GM21717 (cell line): ENCODE data around the gene PCDHA10.
"Not testable (repeated sequence)": the region's sequence is repeated elsewhere in the genome, so short reads cannot be mapped to it uniquely, and the experiment has no call there.

Source experiments
- ATAC-seq: cut with Tn5 transposase; IDR thresholded peaks from one replicate; pipeline ENCODE4 v1.9.1; 2021; ENCODE audit warnings: mild to moderate bottlenecking, moderate library complexity; ENCODE audit not compliant: unreplicated experiment

PCDHA10 gene, protein sequence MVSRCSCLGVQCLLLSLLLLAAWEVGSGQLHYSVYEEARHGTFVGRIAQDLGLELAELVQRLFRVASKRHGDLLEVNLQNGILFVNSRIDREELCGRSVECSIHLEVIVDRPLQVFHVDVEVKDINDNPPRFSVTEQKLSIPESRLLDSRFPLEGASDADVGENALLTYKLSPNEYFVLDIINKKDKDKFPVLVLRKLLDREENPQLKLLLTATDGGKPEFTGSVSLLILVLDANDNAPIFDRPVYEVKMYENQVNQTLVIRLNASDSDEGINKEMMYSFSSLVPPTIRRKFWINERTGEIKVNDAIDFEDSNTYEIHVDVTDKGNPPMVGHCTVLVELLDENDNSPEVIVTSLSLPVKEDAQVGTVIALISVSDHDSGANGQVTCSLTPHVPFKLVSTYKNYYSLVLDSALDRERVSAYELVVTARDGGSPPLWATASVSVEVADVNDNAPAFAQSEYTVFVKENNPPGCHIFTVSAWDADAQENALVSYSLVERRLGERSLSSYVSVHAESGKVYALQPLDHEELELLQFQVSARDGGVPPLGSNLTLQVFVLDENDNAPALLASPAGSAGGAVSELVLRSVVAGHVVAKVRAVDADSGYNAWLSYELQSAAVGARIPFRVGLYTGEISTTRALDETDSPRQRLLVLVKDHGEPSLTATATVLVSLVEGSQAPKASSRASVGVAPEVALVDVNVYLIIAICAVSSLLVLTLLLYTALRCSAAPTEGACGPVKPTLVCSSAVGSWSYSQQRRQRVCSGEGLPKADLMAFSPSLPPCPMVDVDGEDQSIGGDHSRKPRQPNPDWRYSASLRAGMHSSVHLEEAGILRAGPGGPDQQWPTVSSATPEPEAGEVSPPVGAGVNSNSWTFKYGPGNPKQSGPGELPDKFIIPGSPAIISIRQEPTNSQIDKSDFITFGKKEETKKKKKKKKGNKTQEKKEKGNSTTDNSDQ

DNA sequence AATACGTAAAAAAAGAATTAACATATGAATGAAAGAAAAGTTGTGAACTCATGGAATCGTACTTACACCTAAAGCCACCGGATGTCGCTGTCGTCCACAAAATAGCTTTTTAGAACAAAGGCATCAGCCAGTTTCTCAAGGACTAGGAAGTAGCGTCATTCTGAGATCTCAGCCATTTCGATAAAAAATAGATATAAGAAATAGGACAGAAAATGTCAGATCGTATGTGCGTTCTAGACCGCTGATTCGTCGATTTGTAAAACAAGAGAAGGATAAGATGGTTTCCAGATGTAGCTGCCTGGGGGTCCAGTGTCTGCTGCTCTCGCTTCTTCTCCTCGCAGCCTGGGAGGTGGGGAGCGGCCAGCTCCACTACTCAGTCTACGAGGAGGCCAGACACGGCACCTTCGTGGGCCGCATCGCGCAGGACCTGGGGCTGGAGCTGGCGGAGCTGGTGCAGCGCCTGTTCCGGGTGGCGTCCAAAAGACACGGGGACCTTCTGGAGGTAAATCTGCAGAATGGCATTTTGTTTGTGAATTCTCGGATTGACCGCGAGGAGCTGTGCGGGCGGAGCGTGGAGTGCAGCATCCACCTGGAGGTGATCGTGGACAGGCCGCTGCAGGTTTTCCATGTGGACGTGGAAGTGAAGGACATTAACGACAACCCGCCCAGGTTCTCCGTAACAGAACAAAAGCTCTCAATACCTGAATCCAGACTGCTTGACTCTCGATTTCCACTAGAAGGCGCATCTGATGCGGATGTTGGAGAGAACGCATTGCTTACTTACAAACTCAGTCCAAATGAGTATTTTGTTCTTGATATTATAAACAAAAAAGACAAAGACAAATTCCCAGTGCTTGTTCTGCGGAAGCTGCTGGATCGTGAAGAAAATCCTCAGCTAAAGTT is at the start of gene PCDHA10:
PCDHA10 (plus strand) TSS at position 126 of the 903 bp plus-strand sequence; CDS start at position 278, 152 bp downstream.
- ATAC-seq, result no peak

DNA sequence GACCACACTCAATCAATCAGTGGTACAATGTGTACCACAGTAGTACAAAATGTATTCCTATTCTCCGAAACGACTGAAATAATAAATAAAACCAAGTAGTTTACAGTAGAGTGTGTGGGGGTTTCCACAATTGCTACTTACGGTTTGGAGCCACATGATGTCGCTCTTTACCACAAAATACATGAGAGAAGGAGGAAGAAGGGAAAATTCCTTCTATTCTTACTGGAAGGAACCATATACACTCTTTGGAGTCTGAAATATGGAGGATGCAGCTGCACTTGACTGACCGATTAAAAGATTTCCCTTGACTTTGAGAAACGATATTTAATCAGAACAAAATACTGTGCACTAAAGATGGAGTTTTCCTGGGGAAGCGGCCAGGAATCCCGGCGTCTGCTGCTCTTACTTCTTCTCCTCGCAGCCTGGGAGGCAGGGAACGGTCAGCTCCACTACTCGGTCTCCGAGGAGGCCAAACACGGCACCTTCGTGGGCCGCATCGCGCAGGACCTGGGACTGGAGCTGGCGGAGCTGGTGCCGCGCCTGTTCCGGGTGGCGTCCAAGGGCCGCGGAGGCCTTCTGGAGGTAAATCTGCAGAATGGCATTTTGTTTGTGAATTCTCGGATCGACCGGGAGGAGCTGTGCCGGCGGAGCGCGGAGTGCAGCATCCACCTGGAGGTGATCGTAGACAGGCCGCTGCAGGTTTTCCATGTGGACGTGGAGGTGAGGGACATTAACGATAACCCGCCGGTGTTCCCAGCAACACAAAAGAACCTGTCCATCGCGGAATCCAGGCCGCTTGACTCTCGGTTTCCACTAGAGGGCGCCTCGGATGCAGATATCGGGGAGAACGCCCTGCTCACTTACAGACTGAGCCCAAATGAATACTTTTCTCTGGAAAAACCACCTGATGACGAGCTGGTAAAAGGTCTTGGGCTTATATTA is 48.6 kb upstream of the PCDHA10 start, which contains the start of gene PCDHA4:
PCDHA4 (plus strand) TSS at position 235 of the 942 bp plus-strand sequence.
- no peak for ATAC-seq

DNA sequence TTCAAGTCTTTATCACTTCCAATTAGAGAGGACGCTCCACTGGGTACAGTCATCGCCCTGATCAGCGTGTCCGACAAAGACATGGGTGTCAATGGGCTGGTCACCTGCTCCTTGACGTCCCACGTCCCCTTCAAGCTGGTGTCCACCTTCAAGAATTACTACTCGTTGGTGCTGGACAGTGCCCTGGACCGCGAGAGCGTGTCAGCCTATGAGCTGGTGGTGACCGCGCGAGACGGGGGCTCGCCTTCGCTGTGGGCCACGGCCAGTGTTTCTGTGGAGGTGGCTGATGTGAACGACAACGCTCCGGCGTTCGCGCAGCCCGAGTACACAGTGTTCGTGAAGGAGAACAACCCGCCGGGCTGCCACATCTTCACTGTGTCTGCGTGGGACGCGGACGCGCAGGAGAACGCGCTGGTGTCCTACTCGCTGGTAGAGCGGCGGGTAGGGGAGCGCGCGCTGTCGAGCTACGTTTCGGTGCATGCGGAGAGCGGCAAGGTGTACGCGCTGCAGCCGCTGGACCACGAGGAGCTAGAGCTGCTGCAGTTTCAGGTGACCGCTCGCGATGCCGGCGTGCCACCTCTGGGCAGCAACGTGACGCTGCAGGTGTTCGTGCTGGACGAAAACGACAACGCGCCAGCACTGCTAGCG is 47.3 kb upstream of the PCDHA10 start:
- ATAC-seq, result not testable (repeated sequence)

DNA sequence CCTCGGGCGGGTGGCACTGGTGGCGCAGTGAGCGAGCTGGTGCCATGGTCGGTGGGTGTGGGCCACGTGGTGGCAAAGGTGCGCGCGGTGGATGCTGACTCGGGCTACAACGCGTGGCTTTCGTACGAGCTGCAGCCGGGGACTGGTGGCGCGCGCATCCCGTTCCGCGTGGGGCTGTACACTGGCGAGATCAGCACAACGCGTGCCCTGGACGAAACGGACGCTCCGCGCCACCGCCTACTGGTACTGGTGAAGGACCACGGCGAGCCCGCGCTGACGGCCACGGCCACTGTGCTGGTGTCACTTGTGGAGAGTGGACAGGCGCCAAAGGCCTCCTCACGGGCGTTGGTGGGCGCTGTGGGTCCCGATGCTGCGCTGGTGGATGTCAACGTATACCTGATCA is 46.8 kb upstream of the PCDHA10 start:
- ATAC-seq, result no peak

DNA sequence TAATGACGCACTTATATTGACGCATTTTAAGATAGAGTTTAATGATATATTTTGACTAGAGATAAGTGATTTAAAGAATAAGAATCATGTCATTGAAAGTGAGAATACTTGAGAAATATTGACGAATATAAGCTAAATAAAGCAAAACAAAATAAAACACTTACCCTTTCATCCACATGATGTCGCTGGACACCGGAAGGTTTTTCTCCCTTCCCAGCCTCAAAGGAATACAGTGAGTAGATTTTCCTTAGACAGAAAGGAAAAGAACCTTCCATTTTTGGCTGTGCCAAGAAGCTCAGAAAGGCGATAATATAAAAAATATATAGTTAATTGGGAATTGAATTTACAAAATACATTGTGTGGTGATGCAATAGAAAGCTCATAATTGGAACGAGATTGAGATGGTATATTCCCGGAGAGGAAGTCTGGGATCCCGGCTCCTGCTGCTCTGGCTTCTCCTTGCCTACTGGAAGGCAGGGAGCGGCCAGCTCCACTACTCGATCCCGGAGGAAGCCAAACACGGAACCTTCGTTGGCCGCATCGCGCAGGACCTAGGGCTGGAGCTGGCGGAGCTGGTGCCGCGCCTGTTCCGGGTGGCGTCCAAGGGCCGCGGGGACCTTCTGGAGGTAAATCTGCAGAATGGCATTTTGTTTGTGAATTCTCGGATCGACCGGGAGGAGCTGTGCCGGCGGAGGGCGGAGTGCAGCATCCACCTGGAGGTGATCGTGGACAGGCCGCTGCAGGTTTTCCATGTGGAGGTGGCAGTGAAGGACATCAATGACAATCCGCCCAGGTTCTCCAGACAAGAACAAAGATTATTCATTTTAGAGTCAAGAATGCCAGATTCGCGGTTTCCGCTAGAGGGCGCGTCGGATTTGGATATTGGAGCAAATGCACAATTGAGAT is 34.1 kb upstream of the PCDHA10 start, which contains the start of gene PCDHA5:
PCDHA5 (plus strand) TSS at position 239 of the 906 bp plus-strand sequence.
- no peak for ATAC-seq

DNA sequence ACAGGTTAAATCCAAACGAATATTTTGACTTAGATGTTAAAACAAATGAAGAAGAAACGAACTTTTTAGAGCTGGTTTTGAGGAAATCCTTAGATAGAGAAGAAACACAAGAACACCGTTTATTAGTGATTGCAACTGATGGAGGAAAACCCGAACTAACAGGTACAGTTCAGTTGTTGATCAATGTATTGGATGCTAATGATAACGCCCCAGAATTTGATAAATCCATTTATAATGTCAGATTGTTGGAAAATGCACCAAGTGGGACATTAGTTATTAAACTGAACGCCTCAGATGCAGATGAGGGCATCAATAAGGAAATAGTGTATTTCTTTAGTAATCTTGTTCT is 33.4 kb upstream of the PCDHA10 start:
- ATAC-seq, result no peak

DNA sequence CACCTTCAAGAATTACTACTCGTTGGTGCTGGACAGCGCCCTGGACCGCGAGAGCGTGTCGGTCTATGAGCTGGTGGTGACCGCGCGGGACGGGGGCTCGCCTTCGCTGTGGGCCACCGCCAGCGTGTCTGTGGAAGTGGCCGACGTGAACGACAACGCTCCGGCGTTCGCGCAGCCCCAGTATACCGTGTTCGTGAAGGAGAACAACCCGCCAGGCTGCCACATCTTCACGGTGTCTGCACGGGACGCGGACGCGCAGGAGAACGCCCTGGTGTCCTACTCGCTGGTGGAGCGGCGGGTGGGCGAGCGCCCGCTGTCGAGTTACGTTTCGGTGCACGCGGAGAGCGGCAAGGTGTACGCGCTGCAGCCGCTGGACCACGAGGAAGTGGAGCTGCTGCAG is 32.7 kb upstream of the PCDHA10 start:
- not testable (repeated sequence) for ATAC-seq

DNA sequence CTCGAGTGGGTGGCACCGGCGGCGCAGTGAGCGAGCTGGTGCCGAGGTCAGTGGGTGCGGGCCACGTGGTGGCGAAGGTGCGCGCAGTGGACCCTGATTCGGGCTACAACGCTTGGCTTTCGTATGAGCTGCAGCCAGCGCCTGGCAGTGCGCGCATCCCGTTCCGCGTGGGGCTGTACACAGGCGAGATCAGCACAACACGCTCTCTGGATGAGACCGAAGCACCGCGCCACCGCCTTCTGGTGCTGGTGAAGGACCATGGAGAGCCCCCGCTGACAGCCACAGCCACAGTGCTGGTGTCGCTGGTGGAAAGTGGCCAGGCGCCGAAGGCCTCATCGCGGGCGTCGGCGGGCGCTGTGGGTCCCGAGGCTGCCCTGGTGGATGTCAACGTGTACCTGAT is 32.2 kb upstream of the PCDHA10 start:
- no peak for ATAC-seq

DNA sequence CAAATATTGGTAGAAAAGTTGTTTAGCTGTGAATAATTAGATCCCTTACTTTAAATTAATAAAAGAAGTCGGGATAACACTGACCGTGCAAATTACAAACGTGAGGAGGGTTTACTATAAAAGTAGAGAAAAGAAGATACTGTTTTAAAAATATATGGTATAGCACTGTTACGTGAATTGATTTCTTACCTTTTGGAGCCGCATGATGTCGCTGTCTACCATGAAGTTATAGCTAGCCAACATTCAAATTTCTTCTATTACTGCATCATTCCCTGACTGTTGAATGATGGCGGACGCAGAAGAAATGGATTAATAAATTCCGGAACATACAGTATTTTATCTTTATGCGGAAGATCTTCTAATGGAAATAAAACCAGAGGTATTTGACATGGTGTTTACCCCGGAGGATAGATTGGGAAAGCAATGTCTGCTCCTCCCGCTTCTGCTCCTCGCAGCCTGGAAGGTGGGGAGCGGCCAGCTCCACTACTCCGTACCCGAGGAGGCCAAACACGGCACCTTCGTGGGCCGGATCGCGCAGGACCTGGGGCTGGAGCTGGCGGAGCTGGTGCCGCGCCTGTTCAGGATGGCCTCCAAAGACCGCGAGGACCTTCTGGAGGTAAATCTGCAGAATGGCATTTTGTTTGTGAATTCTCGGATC is 27.9 kb upstream of the PCDHA10 start, which contains the start of gene PCDHA6:
PCDHA6 (plus strand) TSS at position 257 of the 658 bp plus-strand sequence; CDS start at position 389, 132 bp downstream.
- ATAC-seq, result no peak

DNA sequence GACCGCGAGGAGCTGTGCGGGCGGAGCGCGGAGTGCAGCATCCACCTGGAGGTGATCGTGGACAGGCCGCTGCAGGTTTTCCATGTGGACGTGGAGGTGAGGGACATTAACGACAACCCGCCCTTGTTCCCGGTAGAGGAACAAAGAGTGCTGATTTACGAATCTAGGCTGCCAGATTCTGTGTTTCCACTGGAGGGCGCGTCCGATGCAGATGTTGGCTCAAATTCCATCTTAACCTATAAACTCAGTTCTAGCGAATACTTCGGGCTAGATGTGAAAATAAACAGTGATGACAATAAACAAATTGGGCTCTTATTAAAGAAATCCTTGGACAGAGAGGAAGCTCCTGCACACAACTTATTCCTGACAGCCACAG is 27.3 kb upstream of the PCDHA10 start:
- no peak for ATAC-seq

DNA sequence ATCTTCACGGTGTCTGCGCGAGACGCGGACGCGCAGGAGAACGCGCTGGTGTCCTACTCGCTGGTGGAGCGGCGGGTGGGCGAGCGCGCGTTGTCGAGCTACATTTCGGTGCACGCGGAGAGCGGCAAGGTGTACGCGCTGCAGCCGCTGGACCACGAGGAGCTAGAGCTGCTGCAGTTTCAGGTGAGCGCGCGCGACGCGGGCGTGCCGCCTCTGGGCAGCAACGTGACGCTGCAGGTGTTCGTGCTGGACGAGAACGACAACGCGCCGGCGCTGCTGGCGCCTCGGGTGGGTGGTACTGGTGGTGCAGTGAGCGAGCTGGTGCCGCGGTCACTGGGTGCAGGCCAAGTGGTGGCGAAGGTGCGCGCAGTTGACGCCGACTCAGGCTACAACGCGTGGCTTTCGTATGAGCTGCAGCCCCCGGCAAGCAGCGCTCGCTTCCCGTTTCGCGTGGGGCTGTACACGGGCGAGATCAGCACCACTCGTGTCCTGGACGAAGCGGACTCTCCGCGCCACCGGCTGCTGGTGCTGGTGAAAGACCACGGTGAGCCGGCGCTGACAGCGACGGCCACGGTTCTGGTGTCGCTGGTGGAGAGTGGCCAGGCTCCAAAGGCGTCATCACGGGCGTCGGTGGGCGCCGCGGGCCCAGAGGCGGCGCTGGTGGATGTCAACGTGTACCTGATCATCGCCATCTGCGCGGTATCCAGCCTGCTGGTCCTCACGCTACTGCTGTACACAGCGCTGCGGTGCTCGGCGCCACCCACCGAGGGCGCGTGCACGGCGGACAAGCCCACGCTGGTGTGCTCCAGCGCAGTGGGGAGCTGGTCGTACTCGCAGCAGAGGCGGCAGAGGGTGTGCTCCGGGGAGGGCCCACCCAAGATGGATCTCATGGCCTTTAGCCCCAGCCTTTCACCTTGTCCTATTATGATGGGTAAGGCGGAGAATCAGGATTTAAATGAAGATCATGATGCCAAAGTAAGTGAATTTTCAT is 25.9 kb upstream of the PCDHA10 start:
- ATAC-seq, result not testable (repeated sequence)

DNA sequence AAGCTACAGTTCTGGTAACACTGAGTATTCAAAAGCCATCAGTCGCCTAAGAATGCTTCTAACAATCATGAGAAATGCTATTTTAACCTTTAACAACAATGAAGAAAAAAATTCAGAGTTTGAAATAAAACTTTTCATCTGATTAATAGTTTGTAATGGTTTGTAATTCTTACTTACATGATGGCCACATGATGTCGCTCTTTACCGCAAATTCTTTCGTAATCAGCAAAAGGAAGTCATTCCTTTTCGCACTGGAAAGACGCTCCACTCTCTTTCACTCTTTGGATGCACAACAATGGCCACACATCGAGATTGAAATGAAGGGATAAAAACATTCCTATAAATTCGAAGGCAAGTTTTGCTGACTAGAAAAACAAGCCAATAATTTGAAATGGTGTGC is 21.7 kb upstream of the PCDHA10 start, which contains the start of gene PCDHA7:
PCDHA7 (plus strand) TSS at position 277 of the 400 bp plus-strand sequence; CDS start at position 392, 115 bp downstream.
- no peak for ATAC-seq

DNA sequence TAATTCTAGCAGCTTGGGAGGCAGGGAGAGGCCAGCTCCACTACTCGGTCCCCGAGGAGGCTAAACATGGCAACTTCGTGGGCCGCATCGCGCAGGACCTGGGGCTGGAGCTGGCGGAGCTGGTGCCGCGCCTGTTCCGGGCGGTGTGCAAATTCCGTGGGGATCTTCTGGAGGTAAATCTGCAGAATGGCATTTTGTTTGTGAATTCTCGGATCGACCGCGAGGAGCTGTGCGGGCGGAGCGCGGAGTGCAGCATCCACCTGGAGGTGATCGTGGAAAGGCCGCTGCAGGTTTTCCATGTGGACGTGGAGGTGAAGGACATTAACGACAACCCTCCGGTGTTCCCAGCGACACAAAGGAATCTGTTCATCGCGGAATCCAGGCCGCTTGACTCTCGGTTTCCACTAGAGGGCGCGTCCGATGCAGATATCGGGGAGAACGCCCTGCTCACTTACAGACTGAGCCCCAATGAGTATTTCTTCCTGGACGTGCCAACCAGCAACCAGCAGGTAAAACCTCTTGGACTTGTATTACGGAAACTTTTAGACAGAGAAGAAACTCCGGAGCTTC is 21.2 kb upstream of the PCDHA10 start:
- ATAC-seq, result not testable (repeated sequence)

DNA sequence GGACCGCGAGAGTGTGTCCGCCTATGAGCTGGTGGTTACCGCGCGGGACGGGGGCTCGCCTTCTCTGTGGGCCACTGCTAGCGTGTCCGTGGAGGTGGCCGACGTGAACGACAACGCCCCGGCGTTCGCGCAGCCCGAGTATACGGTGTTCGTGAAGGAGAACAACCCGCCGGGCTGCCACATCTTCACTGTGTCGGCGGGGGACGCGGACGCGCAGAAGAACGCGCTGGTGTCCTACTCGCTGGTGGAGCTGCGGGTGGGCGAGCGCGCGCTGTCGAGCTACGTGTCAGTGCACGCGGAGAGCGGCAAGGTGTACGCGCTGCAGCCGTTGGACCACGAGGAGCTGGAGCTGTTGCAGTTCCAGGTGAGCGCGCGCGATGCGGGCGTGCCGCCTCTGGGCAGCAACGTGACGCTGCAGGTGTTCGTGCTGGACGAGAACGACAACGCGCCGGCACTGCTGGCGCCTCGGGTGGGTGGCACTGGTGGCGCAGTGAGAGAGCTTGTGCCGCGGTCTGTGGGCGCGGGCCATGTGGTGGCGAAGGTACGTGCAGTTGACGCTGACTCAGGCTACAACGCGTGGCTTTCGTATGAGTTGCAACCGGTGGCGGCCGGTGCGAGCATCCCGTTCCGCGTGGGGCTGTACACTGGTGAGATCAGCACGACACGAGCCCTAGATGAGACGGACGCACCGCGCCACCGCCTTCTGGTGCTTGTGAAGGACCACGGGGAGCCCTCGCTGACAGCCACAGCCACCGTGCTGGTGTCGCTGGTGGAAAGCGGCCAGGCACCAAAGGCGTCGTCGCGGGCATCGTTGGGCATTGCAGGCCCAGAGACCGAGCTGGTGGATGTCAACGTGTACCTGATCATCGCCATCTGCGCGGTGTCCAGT is 19.8 kb upstream of the PCDHA10 start:
- ATAC-seq, result no peak
